ENCODE data around the gene BLTP2. TPM values are rescaled to one million over a fixed set of nuclear protein-coding genes. Genes with fewer than 3 reads are reported as not detected.

The BLTP2 gene
- total RNA-seq, 1 experiment from 2014 or later = 137 TPM

- Histone ChIP-seq H3K14ac (ENCODE audit: insufficient read depth, low read length) (no peak overlapping the region), H4K91ac (ENCODE audit: insufficient read length, low read depth, low read length) (no peak overlapping the region), H3K18ac (ENCODE audit: insufficient read length, low read depth, low read length) (no peak overlapping the region), H3K79me2 (ENCODE audit: insufficient read depth, low read length) (peaks cover 16% of the 10 kb centered on the region; the same call in 1 of the 2 replicates), H4K20me1 (ENCODE audit: control insufficient read depth, insufficient read depth, insufficient read length) (no peaks in the 10 kb centered on the region), H2BK20ac (ENCODE audit: low read depth, low read length, poor library complexity, severe bottlenecking) (no peak overlapping the region), H3K9ac (ENCODE audit: extremely low read depth, insufficient read length, low read length) (no peak overlapping the region), H2BK5ac (ENCODE audit: insufficient read length, low read length) (no peak overlapping the region), H4K5ac (ENCODE audit: insufficient read length, low read depth, low read length) (no peak overlapping the region), H2BK12ac (ENCODE audit: insufficient read length, low read depth, low read length) (no peak overlapping the region), H4K8ac (replicated peaks; ENCODE audit: insufficient read length, low read depth, low read length) (no peak overlapping the region), H2AK5ac (ENCODE audit: insufficient read length, low read length) (no peak overlapping the region), H3K56ac (ENCODE audit: insufficient read length, low read depth, low read length) (no peak overlapping the region), H2BK15ac (ENCODE audit: low read depth, low read length) (no peak overlapping the region), H3K23me2 (ENCODE audit: insufficient read length, low read depth, low read length, poor library complexity, severe bottlenecking) (no peaks in the 10 kb centered on the region), H3K4ac (ENCODE audit: low read depth, low read length) (no peak overlapping the region), H3T11ph (ENCODE audit: low read length) (no peak overlapping the region), H3K79me1 (ENCODE audit: insufficient read depth, low read depth, low read length, poor library complexity, severe bottlenecking) (peaks cover 9% of the 10 kb centered on the region), H2AFZ (ENCODE audit: low read length) (no peak overlapping the region), H3K4me2 (ENCODE audit: insufficient read depth, insufficient read length, low read length) (no peak overlapping the region), H3K27ac (ENCODE audit: insufficient read length, low read depth, low read length) (no peak overlapping the region), H3K4me1 (ENCODE audit: insufficient read depth, low read length) (no peaks in the 10 kb centered on the region), H3K9me3 (ENCODE audit: control insufficient read depth, low read depth, low read length) (no peaks in the 10 kb centered on the region), H3K23ac (ENCODE audit: insufficient read length, low read depth, low read length) (no peak overlapping the region), H3K27me3 (ENCODE audit: insufficient read depth, low read length) (no peaks in the 10 kb centered on the region), H2BK120ac (ENCODE audit: low read depth, low read length, poor library complexity, severe bottlenecking) (no peak overlapping the region)
- Mint-ChIP-seq H3K4me3 (no peak overlapping the region), H3K4me1 (peaks cover 7 to 11% of the 10 kb centered on the region in 2 experiments), H3K27me3 (ENCODE audit: low read depth) (no peaks in the 10 kb centered on the region), H3K27ac (0 out of 7 replicates have a peak overlapping the region, but pooled peaks of 1 of the 3 experiments have one; percentile 18), H3K9me3 (no peaks in the 10 kb centered on the region), H3K36me3 (ENCODE audit: insufficient read depth in 1 of 3, low read depth in 3 of 3) (peaks cover 7 to 59% (median 57%) of the 10 kb centered on the region in 3 experiments; a peak in 6 of 7 replicates)
- no peak for TF ChIP-seq CTCF (conservative IDR thresholded peaks at IDR 0.05)
- DNase-seq = no peak
- no CpG with 5 or more reads among the region's 1 CpG for WGBS (ENCODE audit: extremely low coverage, insufficient read length, low lambda C conversion rate)
Measured at GRCh38 chr17:28667870-28668269, 22.9 kb upstream of the BLTP2 start.
